ENCODE data around the gene POC1B.
"Not testable (repeated sequence)": the region's sequence is repeated elsewhere in the genome, so short reads cannot be mapped to it uniquely, and the experiment has no call there.

Gene POC1B

DNA sequence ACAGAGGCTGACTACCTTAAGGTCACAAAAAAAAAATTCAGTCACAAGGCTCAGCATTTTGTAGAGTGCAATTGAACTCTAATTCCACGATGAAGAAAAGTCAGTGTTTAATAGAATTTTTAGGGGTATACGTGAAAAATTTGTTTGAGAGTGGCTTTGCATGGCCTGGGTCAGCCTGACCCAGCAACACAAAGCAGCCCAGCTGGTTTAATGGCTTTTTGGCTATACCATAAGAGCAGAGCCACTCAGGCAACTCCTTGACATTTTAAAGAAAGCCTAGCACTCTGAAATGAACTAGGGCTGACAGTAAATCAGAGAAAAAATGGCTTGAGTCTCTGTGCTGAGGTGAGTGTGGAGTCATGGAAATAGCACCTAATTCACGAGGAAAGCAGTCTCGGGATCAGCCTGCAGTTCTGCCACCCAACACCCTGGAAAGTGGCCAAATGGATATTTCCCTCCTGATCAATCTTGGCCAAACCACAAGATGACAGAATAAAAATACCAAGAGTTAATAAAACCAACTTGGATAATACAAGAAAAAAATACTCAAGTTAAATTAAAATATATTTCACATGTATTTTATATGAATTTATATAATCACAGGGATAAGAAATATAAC, 60.8 kb downstream of the POC1B start:
- DNase-seq (ENCODE audit: low spot score): no peak

DNA sequence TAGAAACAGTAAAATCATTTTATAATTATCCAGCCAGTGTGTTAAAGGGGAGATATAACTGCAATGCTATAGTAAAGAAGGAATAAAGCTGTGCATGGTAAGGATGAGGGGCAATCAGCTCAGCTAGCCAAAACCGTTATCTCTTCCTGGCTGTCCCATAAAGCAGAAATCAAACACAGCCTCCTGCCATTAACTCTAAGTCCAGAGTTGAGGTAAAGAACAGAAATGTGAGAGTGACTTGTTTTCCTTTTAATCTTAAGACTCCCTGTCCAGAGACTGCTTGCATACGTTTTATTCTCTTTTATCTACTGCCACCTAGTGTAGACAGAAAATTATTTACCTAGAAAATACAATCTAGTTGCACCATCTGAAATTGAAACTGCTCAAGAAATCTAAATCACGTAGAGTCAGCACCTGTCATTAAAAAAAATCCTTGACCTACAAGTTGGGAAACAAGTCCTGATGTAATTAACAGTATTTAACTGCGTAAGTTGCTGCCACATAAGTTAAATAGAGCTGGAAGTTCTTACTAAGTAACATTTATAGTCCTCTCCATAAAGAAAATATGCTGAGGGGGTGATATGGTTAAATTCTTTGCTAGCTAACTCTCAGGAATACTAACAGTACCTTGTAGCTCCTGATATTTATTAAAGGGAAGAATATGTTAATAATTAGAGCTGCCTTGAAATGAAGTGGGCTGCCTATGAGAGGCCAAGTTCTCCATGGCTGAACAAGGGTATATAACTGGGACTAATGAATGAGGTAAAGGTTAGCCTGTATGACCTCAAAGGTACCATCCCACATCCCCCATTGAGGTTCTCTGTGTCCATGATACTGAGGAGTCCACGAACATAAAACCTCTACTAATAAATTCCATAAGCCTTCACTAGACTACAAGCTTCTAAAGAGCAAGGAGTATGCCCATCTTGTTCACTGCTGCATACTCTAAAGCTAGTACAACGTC, 63.9 kb downstream of the POC1B start:
- DNase-seq (ENCODE audit: low spot score): peak; percentile 57

DNA sequence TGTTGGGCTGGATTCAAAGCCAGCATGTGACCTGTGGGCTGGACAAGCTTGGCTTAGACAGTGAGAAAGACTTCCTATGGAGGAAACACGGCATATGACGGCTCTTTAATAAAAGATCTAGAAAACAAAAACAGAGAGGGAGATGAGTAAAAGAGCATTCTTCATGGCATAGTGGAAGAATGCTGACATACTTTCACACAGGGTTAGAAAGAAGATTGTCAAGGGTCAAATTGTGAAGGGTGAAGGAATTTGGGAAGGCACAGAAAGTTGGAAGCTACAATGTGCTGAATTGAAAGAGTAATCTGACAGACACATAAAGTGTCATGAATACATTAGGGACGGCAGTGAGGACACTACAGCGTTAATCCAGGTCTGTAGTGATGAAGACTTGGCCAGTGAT, 64.7 kb downstream of the POC1B start:
- no peak for DNase-seq (ENCODE audit: low spot score)

DNA sequence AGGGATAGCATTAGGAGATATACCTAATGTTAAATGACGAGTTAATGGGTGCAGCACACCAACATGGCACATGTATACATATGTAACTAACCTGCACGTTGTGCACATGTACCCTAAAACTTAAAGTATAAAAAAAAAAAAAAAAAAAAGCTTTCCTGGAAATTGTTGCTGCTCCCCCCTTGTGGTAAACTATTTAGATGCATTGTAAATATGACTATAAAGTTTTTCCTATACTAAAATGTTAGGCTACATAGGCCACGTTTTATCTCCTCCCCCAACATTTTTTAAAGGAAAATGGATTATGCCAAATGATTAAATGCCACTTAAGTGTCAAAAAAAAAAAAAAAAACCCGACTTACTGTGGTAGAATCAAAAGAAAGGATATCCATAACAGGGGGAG, 66.6 kb downstream of the POC1B start:
- not testable (repeated sequence) for DNase-seq (ENCODE audit: low spot score)

DNA sequence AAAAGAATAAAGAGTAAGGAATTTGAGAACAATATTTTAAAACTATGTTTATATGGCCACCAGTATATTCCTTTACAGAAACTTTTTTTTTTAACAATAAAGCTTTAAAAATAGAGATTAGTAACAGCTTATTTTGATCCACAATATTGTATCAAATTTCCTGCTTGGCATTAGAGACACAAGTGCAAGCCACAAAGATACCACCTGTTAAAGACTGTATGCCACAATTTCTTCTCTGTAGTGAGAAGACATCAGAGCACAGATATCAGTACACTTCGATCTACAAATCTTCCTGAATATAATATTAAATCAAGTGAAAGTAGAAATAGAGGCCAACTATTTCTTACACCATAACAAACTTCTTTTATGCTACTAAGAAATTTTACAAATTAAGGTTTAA, 69.3 kb downstream of the POC1B start:
- no peak for DNase-seq (ENCODE audit: low spot score)

DNA sequence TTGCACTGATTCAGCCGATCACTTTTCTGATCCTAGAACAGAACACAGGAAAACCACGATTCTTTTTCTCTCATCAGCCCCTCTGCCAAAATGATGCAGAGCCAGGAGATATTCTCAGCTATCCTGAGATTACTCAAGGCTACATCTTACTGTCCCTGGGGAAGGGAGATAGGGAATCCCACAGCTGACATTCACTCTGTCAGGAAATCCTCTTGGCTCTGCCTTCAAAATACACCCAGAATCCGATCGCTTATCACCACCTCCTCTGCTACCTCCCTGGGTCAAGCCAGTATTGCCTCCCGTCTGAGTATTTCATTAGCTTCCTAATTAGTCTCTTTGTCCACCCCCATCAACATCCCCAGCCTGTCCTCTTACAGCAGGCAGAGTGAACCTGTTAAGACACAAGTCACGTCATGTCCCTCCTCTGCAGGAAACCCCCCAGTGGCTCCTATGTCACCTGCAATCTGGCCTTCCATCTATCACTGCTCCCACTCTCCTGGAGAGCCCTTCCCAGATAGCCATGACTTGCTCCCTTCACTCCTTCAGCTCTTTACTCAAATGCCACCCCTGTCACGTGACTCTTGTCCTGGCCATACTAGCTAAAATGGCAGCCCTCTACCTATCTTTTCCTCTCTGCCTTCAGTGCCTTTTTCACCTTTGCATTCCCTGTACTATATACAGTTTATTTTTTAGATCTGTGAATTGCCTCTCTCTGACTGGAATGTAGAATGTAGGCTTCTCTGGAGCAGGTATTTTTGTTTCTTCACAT, 71.6 kb downstream of the POC1B start:
- peak; percentile 35 for DNase-seq (ENCODE audit: low spot score)

DNA sequence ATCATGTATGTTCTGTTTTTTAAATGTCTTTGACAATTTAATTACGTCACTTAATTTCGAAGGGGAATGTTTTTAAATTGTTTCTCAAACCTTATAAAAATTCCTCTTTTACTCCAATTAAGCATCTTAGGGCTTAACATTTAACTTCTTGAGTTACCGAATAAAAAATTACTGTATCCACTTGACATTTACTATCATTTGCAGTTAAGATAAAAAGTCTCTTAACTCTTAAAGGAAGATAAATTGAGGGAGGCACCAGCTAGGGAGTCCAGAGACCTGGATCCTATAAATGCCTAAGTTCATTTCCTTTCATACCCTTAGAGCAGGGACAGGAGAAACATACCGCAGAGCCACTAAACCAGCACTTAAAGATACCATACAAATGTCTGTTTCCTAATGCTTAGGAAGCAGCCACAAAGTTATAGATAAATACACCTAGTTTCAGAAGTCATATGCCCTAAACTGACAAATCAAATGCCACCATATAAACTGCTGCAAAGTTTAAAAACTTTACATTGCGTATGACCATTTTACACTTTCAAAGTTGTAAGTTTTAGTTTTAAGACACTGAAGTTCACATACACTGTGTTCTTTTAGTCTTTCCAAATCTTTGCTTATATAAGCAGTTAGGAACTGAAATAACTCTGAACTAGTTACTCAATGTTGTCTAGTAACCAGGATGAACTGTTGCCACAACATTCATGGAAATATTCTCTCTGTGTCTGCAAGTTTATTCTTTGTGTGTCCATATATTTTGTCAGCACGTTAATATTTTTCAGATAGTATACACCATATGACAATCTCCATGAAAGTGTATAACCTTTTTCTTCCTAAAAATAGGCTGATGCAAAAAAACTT, 72.5 kb downstream of the POC1B start:
- DNase-seq (ENCODE audit: low spot score): peak; percentile 53

DNA sequence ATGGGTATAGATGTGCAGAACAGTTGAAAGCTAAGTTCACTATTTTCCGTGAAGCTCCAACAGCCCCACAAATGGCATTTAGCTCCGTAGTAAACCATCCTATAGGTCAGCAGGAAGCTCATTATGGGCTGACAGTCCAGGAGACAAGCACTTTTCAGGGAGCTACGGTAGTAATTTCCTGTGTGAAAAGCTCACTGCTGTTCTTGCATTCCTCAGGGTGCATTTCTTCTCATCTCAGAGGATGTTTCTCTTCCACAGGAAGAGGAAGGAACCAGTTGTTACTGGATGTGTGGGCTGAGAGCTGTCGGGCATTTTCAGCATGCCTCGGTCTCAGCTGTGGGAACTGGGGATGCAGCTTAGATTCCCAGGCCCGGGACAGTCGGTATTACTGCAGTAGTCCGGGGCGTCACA, 74.0 kb downstream of the POC1B start:
- DNase-seq (ENCODE audit: low spot score): peak; percentile 72

DNA sequence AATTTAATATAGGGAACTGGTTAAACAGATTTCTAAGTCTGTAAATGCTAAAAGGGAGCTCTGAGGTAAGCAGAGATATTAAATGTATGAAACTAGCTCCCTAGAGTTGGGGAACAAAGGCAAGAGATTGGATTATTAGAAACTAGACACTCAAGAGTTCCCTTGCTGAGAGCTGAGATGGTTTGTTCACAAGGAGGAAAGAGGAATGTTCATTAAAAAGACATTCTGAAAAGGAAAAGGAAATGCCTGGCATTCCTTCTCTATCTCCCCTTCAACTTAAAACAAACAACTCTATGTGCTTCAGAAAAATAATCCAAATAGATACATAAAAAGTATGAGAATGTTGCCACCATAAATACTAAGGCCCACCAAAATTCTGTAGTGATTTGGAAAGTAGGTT, 74.9 kb downstream of the POC1B start:
- DNase-seq (ENCODE audit: low spot score): peak; percentile 69

DNA sequence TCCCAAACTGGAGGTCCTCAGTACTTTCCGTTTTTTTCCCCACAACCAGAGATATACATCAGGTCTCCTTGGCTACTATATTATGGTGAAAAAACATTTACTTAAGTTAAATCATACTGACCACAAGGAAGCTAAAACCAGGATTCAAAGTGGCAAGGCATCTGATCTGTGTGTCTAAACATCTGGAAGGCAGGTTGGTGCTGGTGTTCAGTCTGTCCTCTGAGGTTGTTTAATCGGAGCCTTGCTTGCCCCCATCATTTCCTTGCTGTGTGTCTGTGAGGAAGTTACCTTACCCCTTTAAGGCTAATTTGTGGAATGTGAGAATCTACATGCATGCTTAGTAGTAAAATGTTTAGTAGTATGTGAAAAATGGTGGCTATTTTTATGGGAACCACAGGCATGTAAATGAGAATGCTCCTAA, 76.9 kb downstream of the POC1B start:
- peak; percentile 16 for DNase-seq (ENCODE audit: low spot score)

DNA sequence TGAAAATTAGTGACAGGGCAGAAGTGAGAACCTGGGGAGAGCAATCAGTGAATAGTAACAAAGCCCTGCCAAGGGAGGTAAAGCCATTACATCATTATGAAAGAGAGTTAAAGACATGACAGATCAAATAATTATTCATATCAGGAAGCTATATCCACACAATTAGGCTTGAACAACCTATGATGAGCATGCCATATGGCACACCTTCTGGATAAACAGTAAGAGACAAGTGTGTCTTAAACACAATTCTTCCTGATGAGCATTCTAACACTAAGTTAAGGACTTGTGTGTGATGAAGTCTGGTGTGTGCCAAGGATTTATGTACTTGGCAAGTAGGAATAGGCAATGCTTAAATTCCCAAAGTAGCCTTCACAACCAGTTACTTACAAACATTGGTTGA, 77.3 kb downstream of the POC1B start:
- no peak for DNase-seq (ENCODE audit: low spot score)

DNA sequence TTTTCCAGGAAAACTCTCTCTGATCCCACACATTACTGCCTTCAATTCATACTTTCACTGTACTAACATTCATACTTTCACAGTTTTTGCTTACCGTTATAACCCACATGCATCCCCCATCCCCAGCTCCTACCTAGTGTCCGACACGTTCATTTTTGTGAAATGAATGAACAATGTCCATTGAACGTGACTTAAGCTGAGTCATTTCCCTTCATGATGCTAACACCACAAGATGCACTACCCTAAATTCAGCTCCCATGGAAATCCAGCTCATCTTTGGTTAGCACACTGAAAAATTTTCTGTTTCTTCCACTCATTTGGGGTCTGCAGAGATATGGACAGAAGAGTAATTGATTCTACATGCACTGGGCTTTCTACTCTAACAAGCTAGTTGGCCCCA, 85.9 kb downstream of the POC1B start:
- peak; percentile 48 for DNase-seq (ENCODE audit: low spot score)

DNA sequence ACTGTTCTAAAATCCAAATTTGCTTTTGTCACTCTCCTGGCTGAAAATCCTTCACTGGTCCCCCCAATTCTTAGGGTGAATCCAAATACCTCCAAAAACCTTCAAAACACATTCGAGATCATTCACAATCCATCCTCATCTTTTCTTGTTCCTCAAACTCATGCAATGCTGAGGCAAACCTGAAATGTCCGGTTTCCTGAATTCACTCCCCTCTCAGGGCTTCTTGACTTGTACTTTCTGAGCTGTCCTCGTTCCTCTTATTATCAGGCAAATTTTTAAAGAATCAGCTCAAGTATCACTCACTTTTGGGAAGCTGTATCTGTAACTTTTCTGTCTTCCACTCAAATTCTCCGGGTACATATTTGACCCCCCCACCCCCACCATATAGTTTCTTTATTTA, 88.6 kb downstream of the POC1B start:
- no peak for DNase-seq (ENCODE audit: low spot score)

DNA sequence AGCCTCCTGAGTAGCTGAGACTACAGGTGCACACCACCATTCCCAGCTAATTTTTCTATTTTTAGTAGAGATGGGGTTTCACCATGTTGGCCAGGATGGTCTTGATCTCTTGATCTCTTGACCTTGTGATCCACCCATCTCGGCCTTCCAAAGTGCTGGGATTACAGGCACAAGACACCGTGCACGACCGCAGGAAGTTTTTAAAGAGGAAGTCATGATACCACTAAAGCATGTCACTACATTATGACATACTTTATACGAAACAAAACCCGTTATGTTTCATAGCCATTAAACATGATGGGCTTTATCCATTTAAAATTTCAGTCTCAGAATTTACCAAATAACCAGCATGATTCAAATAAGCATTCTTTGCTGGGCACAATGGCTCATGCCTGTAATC, 89.8 kb downstream of the POC1B start:
- no peak for DNase-seq (ENCODE audit: low spot score)

DNA sequence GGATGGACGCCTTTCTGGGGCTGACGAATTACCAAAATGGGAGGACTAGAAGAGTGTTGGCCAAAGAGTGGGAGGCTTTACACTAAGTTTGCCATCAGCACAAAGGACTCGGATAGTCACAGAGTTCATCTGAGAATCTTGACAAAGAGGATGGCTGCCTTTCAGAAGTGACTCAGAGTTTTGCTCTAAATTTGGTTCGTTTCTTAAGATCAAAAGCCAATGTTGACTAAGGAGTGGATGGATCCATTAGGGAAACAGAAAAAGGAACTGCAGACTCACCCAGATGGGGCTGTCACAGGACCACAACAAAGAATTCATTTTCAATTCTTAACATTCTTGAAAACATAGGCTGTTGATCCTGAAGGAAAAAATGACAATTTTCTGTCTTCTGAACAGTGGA, 92.2 kb downstream of the POC1B start:
- peak; percentile 41 for DNase-seq (ENCODE audit: low spot score)

DNA sequence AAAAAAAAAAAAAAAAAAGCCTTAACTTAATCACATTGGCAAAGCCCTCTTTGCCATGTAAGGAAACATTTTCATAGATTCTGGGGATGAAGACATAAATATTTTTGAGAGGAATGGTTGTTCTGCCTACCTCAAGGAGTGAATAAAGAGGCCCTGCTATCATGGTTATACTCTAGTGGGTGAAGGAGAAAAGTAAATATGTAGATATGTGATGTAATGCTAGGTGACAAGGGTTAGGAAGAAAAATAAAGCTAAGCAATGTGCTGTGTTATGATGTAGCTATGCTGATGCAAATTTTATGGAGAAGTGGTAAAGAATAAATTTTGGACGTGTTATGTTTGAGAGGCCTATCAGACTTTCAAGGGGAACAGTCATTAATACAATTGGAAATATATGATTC, 93.5 kb downstream of the POC1B start:
- DNase-seq (ENCODE audit: low spot score): no peak

DNA sequence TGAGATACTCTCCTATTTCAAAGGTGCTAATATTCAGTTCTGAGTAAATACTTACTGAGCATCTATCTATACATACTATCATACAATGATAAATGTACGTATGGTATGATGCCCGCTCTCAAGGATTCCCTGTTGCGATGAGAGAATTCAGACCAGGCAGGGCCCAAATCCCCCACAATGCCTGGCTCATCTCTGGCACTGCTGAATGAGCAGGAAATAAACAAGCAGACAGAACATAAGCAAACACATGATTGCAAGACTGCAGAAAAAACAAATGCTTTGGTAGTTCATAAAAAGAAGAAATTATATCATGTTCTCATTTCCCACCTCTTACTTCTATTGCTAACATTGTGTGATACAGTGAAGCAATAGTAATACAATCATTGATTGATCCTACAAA, 96.3 kb downstream of the POC1B start:
- DNase-seq (ENCODE audit: low spot score): no peak

DNA sequence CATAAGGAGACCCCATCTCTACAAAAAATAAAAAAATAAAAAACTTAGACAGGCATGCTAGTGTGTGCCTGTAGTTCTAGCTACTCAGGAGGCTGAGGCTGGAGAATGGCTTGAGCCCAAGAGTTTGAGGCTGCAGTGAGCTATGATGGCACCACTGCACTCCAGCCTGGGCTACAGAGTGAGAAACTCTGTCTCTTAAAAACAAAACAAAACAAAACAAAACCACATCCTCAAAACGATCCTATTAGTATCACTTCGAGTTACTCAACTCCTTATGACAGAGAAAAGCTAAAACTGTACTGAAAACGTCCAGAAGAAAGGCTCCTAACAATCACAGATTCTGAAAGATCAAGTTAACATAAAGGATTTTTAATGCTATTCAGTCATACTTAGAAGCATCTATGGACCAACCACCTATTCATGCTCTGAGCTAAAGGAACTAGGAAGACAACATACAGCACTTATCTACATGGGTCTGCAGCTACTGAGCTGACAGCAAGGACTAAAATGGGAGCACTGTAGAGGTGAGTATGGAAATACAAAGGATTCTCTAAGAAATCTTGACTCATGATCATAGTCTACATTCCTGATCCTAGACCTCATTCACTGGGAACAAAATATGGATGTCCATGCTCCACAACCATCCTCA, 98.2 kb downstream of the POC1B start:
- DNase-seq (ENCODE audit: low spot score): no peak

DNA sequence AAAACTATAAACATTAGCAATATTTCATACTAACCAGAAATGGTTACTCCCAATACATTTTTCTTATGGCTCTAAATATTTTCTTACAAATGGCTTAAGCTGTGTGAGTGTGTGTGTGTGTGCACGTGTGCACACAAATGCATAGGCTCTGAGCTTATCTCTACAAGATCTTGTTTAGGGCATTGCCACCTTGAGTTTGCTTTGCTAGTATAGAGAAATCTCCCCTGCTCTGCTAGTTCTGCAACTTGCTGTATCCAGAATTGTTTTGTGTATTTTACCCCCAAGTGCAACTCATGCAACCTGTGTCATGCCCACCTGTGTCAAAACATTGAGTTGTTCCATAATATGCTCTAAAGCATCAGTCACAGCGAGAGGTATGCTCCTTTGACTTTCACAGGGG, 101.0 kb downstream of the POC1B start:
- DNase-seq (ENCODE audit: low spot score): no peak

DNA sequence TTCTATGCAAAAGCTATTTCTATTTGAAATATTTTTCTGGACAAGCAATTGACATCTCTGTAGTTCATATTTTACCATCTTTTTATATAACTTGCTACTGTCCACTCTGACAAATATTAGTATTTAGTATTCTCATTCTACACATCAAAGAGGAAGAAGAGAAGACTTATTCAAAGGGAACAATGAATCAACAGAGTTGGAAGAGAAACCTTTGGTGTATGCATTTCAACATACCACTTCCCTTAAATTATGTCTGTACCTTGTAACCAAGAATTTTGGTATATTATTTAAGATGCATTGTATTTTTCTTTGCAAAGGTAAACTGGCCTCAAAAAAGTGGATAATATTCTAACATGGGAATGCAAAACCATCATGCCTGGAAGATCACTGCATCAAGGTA, 101.5 kb downstream of the POC1B start:
- no peak for DNase-seq (ENCODE audit: low spot score)

DNA sequence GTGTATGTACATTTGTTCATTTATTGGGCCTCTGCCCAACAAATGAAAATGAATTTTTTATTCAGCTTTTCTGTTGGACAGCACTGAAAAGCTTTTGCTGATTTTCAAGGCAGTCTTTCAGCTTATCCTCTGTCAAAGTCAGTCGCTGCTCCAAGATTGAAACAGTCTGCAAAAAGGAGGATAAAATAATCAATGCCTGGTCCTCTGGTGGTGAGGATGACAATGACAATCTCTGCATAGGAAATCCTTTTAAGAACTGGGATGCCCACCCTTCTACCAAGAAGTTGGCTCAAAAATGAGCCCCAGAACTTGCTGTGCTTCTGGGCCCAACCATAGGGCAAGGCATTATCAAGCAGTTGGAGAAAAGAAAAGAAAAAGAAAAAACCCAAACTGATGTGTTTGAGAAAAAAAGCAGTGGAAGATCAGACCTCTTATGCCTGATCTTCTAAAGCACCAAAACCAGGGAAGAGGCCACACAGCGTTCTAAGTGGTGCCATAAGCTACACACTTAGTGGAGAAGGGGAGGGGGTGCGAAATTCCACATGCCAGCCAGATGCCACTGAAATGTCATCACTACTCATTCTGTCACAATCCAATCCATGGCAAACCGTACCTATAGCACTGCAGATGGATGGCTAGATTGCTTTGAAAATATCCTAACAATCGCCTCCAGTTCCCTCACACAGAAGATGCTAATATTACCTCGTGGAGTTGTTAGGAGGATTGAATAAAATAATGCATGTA, 104.6 kb downstream of the POC1B start:
- no peak for DNase-seq (ENCODE audit: low spot score)
